Measurements from ENCODE around the gene DTD1. TPM values are rescaled to one million over a fixed set of nuclear protein-coding genes. Genes with fewer than 3 reads are reported as not detected.

DTD1 gene
- total RNA-seq, 2 donors from 2014 or later: 15.5 to 16.9 TPM

DNA sequence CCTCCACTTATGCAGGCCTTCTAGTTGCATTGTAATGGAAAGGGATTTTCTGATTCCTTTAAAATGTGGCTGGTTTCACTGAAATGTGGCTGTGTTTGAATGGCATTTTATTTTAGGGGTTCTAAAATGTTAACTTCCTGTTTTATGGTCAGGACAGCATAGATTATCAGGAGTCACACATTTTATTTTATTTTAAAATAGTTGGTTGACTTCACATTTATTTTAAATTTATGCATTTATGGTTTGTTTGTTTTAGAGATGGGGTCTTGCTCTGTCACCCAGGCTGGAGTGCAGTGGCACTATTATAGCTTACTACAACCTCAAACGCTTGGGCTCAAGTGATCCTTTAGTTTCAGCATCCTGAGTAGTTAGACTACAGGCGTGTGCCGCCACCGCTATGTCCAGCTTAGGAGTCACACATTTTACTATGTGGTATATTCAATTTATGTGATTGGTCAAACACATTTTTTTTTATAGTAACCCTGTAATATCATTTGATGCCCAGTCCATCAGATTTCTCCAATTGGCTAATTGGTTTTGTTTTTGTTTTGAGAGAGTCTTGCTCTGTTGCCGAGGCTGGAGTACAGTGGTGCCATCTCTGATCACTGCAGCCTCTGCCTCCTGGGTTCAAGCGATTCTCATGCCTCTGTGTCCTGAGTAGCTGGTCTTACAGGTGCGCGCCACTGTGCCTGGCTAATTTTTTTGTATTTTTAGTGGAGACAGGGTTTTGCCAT, 2.3 kb downstream of the DTD1 start:
- Histone ChIP-seq H3K27ac (no peak overlapping the region), H3K4me3 (no peak overlapping the region), H3K4me1 (peaks cover 0 to 12% of the 10 kb centered on the region in 2 donors), H3K9me3 (no peaks in the 10 kb centered on the region), H3K36me3 (peaks cover 12% of the 10 kb centered on the region), H3K27me3 (no peaks in the 10 kb centered on the region)
- TF ChIP-seq, protein P1, sequence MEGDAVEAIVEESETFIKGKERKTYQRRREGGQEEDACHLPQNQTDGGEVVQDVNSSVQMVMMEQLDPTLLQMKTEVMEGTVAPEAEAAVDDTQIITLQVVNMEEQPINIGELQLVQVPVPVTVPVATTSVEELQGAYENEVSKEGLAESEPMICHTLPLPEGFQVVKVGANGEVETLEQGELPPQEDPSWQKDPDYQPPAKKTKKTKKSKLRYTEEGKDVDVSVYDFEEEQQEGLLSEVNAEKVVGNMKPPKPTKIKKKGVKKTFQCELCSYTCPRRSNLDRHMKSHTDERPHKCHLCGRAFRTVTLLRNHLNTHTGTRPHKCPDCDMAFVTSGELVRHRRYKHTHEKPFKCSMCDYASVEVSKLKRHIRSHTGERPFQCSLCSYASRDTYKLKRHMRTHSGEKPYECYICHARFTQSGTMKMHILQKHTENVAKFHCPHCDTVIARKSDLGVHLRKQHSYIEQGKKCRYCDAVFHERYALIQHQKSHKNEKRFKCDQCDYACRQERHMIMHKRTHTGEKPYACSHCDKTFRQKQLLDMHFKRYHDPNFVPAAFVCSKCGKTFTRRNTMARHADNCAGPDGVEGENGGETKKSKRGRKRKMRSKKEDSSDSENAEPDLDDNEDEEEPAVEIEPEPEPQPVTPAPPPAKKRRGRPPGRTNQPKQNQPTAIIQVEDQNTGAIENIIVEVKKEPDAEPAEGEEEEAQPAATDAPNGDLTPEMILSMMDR (IDR thresholded peaks at IDR 0.05): no peak
- DNase-seq (ENCODE audit: low spot score): no peak

DNA sequence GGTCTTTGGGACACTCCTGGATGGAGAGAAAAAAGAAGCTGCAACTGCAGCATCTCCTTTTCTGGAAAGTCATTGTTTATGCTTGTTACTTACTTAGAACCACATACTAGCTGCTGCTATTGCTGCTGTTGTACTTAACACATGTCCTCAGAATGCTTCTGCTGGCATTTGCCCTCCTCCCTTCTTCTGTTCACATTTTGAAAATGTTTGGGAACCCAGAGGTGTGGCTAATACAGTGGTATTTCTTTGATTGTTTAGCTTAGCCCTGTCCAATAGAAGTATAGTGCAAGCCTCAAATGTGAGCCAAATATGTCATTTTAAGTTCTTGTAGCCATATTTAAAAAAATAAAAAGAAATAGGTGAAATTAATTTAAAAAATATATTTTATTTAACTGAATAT, 8.4 kb downstream of the DTD1 start:
- no peak overlapping the region for H3K27ac ChIP-seq

DNA sequence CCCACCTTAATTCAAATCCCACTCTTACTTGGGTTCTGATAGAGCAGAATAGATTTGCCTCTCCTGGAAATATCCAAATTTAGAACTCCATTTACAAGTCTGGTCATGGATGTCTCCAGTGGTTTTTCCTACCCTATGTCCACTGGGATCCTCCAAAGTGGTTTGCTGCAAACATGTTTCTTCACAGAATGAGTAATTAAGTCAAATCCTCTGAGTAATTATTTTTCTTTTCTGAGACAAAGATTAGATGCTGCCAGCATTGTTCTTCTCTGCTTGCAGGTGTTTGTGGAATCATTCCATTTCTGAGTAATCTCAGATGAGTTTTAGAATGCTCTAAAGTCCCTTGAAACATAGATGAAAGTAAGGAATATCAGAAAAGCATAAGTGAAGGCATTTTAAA, 21.9 kb downstream of the DTD1 start:
- TF ChIP-seq, protein P1 (IDR thresholded peaks at IDR 0.05): no peak
- H3K27ac ChIP-seq: no peak overlapping the region
- H3K4me1 ChIP-seq: no peaks in the 10 kb centered on the region
- H3K36me3 ChIP-seq: peaks cover 8% of the 10 kb centered on the region
- H3K27me3 ChIP-seq: no peaks in the 10 kb centered on the region
- no peak for DNase-seq (ENCODE audit: low spot score)
- no peak overlapping the region for H3K4me3 ChIP-seq
- H3K9me3 ChIP-seq: no peaks in the 10 kb centered on the region

More for the DNA sequence above, 8.4 kb downstream of the DTD1 start:
- no peaks in the 10 kb centered on the region for H3K9me3 ChIP-seq
- TF ChIP-seq, protein P1 (IDR thresholded peaks at IDR 0.05): no peak
- DNase-seq (ENCODE audit: low spot score): no peak
- no peaks in the 10 kb centered on the region for H3K4me1 ChIP-seq
- no peaks in the 10 kb centered on the region for H3K27me3 ChIP-seq
- H3K36me3 ChIP-seq: peaks cover 24% of the 10 kb centered on the region
- no peak overlapping the region for H3K4me3 ChIP-seq

DNA sequence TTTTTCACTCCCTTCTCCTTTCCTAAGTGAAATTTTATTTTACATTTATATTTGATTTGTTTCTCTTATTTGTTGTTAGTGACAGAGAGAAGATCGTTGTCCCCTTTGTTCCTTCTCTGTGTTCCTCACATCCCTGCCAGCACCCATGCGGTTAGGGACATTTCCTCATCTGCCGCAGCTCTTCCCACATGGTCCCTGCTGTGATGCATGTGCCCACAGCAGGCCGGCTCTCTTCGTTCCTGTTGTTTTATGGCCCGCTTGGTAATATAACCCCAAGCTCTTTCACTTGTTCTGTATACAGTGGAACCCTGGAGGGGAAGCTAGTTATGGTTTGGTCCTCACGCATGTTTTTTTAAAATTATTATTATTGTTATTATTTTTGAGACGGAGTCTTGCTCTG, 23.6 kb downstream of the DTD1 start:
- H3K4me1 ChIP-seq: peaks cover 0 to 5% of the 10 kb centered on the region in 2 donors
- no peak overlapping the region for H3K27ac ChIP-seq
- no peak overlapping the region for H3K4me3 ChIP-seq
- H3K9me3 ChIP-seq: no peaks in the 10 kb centered on the region
- H3K27me3 ChIP-seq: no peaks in the 10 kb centered on the region
- DNase-seq (ENCODE audit: low spot score): no peak
- peaks cover 8% of the 10 kb centered on the region for H3K36me3 ChIP-seq
- TF ChIP-seq, protein P1 (IDR thresholded peaks at IDR 0.05): no peak

DNA sequence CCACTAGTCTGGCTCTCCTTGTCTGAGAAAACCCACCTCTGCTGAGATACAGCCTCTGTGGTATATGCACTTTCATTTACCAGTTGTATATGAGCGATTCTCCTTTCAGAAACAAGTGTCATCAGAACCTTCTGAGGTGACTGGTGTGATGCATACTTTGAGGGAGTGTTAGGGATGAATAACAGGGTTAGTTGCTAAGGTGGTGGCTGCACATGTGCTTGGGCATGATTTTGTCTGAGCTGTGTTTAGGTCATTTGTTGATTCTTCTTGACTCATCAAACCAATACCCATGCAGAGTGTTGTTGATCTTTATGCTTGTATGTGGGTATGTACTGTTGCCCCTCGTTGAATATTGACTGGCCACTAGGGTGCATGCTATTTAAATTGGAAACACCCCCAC, 25.7 kb downstream of the DTD1 start:
- DNase-seq (ENCODE audit: low spot score): no peak
- TF ChIP-seq, protein P1 (IDR thresholded peaks at IDR 0.05): no peak

DNA sequence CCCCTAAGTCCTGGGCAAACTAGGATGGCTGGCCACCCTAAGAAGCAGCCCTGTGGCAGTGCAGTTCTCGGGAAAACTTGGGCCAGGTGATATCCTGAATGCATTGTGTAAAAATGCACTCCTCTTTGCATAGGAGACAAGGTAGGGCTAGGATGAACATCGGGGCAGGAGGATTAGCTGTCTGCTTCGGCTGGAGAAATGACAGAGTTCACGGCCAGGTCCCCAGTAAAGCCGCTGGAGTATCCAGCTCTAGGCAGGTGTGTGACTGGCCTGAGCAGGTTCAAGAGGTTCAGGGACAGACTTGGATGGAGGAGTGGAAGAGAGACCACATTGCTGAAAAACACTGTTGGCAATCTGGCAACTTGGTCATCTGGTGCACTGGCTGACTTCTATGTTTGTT, 26.4 kb downstream of the DTD1 start:
- no peaks in the 10 kb centered on the region for H3K9me3 ChIP-seq
- DNase-seq (ENCODE audit: low spot score): no peak
- no peak overlapping the region for H3K27ac ChIP-seq
- no peaks in the 10 kb centered on the region for H3K27me3 ChIP-seq
- H3K4me1 ChIP-seq: peaks cover 0 to 5% of the 10 kb centered on the region in 2 donors
- H3K36me3 ChIP-seq: peaks cover 4% of the 10 kb centered on the region
- TF ChIP-seq, protein P1 (IDR thresholded peaks at IDR 0.05): no peak
- no peak overlapping the region for H3K4me3 ChIP-seq

More for the DNA sequence above, 25.7 kb downstream of the DTD1 start:
- Histone ChIP-seq H3K36me3 (peaks cover 8% of the 10 kb centered on the region), H3K27me3 (no peaks in the 10 kb centered on the region), H3K4me3 (no peak overlapping the region), H3K27ac (no peak overlapping the region), H3K9me3 (no peaks in the 10 kb centered on the region), H3K4me1 (peaks cover 0 to 5% of the 10 kb centered on the region in 2 donors)
